ENCODE measurements around the gene RAB26.
A peak's percentile ranks its signal among the peaks of the same experiment; 100 is the strongest.

Gene RAB26

DNA sequence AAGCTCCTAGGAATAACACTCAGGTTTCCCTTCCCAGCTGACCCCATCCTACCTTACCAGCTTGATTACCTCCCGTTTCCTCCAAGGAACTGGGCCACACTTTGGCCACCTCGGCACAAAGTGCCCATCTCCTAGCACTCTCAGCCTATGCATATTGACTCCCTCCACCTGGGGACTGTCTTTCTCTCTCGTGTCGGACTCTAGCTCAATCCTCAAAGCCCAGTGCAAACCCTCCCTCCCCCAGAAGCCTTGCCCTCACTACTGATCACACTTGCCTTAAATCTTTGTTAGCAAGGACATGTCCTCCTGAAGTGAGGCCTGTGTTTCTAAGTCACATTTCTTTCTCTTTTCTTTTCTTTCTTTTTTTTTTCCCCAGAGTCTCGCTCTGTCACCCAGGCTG lies 2.6 kb upstream of the RAB26 start:
- DNase-seq, result no peak

- DNase-seq, result no peak
Measured at GRCh38 chr16:2147378-2147777, 1.0 kb upstream of the RAB26 start.

GRCh38 chr16:2148714-2149629 lies 547 bp downstream of the RAB26 start:
- no peak for DNase-seq

GRCh38 chr16:2149630-2150417 lies 1.4 kb downstream of the RAB26 start:
- no peak for DNase-seq

DNA sequence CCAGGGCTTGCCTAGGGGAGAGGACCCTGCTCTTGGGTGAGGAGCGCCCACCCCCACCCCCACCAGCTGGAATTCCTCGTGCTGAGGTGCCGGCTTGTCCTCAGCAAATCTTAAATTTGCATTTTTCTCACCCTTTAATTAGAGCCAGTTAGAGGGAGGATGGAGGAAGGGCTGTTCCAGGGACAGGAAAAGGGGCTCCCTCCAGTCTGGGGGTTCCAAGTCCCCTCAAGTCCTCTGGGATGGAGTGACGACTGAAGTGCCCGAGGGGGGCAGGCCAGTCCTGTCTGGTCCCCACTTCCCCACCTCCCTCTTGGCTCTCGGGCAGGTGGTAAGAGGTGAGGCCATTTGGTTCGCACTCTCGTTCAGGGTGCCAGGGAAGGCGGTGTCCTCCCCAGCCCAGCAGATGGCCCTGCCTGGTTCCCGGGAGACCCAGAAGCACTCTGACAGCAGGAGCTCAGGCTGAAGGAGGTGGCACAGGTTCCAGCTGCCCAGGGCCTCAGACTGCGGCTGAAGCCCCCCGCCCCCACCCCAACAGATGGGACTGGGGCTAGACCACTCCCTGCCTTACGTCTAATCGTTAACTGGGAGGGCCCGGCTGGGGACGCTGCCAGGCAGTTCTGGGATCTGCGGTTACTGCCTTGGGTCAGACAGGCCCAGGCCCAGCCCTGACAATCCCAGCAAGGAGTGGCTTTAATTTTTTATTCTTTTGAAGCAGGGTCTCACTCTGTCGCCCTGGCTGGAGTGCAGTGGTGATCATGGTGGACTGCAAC lies 2.2 kb downstream of the RAB26 start:
- no peak for DNase-seq

DNA sequence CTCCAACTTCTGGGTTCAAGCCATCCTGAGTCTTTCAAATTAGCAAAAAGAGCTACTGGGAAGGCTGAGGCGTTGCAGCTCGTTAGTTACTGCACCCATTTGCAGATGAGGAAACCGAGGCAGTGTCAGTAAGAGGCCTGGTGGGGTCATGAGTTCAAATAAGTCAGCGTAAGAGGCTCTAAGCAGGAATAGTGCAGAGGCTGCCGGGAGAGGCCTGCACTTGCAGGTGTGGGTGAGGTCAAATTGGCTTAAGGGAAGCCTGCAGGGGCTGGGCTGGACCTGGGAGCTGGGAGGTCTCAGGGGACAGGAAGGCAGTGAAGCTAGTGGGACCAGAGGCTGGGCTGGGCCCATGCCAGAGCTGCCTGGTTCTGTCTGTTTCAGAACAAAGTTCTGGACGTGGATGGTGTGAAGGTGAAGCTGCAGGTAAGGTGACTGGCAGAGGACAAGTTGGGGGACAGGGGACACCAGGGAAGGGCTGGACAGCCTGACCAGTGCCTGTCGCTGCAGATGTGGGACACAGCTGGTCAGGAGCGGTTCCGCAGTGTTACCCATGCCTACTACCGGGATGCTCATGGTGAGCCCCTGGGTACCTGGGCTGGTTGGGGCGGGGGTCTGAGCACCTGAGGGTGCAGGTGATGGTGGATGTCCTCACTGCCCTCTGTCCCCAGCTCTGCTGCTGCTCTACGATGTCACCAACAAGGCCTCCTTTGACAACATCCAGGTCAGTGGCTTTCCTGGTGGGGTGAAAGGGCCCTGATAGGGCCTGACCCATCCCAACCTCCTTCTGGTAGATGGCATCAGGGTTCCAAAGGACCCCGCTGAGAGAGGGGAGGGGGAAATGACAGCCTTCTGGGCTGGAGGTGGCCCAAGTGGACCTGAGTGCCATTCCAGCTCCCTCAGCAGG lies 3.0 kb downstream of the RAB26 start:
- DNase-seq, result no peak

DNA sequence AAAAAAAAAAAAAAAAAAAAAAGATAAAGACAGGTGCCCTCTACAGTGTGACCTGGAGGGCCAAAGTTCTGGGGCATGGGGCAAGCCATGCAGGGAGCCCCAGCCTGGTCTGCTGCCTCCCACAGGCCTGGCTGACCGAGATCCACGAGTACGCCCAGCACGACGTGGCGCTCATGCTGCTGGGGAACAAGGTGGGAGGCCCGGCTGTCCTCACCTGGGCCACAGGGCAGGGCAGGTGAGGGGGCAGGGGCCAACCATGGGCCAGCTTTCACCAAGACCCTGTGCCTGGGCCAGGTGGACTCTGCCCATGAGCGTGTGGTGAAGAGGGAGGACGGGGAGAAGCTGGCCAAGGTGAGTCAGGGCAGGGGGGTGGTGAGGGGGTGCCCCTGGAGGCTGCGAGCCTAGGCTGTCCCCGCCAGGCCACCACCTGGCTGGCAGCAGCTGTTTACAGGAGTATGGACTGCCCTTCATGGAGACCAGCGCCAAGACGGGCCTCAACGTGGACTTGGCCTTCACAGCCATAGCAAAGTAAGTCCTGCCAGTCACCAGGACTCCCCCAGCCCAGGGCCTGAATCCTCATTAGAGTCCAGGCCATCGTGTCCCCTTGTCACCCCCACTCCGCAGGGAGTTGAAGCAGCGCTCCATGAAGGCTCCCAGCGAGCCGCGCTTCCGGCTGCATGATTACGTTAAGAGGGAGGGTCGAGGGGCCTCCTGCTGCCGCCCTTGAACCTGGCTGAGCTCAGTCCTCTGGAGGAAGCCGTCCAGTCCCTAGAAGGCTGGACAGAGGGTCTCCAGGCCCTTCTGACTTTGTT lies 4.5 kb downstream of the RAB26 start:
- no peak for DNase-seq

DNA sequence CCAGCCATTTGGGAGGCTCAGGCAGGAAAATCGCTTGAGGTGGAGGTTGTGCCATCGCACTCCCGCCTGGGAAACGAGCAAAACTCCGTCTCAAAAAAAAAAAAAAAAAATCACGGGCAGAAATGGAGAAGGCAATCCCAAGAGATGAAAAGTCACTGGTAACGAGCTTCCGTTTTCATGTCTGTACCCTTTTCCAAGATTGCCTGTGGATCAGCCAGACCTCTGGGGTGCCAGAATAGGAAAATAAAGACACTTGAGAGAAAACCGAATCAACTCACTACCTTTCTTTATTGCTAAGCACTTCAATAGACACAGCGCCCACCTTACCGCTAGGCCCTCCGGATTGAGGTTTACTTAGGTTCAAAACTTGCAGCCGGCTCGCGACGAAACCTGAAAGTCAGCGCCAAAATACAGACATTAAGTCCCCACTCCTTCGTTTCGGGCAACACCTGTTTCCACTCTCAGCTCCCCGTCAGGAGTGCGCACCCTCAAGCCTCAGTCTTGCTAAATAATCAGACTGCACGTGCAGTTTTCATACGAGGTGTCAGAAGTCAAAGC lies 6.2 kb downstream of the RAB26 start:
- DNase-seq, result no peak

DNA sequence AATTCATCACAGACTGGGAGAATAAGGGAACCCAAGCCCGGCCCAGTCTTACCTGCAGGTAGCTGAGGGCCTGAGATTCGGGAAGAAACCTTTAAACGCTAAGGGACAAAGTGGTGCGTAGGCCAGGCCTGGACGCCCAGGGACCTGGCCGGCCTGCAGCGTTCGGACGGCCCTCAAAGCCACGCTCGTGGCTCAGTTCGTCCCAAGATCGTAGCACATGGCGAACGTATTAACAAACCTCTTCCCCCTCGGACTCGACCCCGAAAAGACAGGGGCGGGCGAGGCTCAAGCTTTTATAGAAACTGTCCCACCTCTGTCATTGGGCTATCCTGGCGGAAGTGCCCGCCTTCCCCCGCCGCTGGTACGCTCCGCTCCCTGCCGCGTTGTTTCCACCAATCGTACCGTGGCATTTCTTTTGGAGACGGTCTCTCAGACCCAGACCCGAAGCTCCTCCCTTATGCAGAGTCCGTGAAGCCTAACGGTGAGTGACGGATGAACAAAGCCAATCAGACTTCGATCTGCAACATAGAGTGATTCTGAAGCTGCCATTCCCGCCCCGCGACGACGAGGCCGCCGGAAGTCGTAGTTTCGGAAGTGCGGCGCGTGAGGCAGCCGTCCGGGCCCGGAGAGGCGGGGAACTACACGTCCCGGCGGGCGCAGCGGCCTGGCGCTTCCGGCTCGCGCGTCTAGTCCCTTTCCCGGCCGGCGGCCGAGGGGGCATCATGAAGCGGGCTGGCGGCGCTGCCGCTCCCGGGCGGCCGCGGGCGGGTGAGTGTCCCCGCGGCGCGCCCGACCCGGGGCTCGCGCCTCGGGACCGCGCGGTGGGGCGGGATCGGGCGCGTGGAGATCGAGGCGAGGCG lies 6.9 kb downstream of the RAB26 start, which contains the start of gene TRAF7:
Gene TRAF7, plus strand, starts transcription at position 692 of the 860 bp plus-strand sequence. CDS start 8,139 bp downstream, outside the sequence.
- DNase-seq, result peak; percentile 100

- peak; percentile 15 for DNase-seq
Measured at GRCh38 chr16:2155977-2156848, 7.8 kb downstream of the RAB26 start.

DNA sequence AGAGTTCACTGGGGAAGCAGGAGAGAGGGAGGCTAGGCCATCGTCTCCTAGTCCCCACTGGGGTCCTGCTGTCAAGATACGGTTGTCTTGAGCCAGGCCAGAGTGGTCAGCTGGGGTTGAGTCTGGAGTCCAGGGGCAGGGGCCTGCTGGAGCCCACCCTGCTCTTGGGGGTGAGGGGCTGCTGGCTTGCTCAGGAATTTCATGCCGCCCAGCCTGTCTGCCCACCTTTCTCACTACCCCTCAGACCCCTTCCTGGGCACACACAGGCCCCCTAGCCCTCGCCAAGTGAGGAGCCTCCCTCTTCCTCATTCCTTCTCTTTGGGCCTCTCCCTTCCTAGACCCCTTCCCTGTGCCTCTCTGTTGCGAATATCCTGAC lies 8.4 kb downstream of the RAB26 start:
- DNase-seq, result no peak

DNA sequence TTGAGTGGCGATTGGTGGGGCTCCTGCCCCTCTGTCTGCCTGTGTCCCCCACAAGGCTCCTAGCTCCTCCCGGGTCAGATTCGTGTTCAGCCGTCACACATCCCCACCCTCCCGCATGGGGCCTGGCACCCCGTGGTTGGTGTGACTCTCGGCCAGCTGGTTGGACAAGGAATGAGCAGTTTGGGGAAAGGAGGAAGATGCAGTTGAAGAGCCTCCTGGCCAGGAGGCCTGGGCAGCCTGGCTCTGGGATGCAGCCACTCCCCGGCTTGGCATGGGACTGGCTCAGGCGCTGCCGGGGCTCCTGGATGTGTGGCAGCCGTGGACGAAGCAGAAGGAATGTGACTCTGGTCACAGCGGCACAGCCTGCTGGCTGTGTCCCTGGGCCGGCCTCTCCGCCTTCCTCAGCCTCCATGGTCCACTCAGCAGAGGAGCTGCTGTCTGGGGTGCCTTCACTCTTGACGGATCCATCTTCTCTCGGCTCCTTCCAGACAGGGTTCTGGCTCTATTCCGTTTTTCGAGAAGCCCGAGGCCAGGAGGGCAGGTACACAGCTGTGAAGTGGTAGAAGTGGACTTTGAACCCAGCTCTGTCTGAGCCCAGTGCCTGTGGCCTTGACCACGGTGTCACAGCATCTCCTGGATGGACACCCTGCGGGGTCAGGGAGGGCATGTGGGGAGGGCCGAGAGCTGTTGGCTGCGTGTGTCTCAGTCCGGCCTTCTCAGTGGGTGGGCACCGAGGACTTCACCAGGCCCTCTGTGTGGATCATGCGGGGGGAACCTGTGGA lies 9.2 kb downstream of the RAB26 start:
- DNase-seq, result no peak

GRCh38 chr16:2158262-2158638 lies 9.8 kb downstream of the RAB26 start:
- no peak for DNase-seq

- DNase-seq, result no peak
Measured at GRCh38 chr16:2159175-2159838, 10.9 kb downstream of the RAB26 start.

- DNase-seq, result no peak
Measured at GRCh38 chr16:2160915-2161551, 12.6 kb downstream of the RAB26 start.

DNA sequence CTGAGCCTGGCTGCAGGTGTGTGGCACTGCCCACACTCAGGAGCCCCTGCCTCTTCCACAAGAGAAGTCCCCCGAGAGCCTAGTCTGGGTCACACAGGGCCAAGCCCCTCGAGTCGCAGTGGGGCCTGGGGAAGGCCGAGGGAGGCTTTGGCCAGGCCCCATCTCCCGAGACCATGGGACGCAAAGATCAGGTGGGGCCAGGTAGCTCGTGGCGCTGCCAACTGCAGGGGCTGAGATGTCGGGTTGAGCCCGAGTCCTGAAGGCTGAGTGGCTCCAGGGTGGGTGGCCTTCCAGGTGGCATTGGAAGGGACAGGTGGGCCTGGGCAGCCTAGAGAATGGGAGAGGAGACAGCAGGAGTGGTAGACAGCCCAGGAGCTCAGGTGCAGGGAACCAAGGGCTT lies 13.5 kb downstream of the RAB26 start:
- no peak for DNase-seq

DNA sequence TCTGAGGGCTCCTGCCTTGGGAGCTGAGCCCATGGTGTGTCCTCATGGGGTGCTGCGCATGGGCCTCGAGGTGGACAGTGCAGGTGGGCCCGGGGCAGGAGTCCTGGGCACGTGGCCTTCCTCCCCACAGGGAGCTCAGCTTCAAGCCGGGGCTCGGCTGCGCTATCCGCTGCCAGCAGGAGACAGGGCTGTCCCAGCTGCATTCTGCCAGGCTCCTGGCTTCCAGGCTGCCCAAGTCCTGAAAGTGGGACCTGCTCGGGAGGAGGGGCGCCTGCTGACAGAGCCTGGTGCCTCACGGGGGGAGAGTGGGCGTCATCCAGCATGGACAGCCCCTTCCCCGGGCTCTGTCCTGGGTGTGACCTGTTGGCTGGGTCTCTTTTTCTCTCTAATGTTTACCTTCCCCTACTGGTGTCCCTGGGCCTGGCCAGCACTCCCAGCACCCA lies 14.3 kb downstream of the RAB26 start:
- no peak for DNase-seq

Data from kidney glomerular epithelial cell (primary cell).